Endothelial cell of umbilical vein (primary cell): ENCODE results near the gene CHRND. TPM values are rescaled to one million over a fixed set of nuclear protein-coding genes. Genes with fewer than 3 reads are reported as not detected.

ENCODE experiments used
- BruUV-seq: library from RNA; stranded (reverse); fragments of 400-500 nt; replicated peaks from 2 replicates; lab custom pipeline; 2021; lab: Mats Ljungman, UMichigan
- CTCF ChIA-PET: fragments of 300-600, 350-600 bp; sonication (Branson Sonifier 250); formaldehyde crosslinking; loops from one replicate; lab custom pipeline; 2021; ENCODE audit warnings: antibody characterized with exemption, inconsistent platforms; lab: Charles Lee
- POLR2A ChIA-PET: fragments of 300-600, 350-600 bp; sonication (Branson Sonifier 250); formaldehyde crosslinking; loops from one replicate; lab custom pipeline; 2021; ENCODE audit warnings: antibody characterized with exemption, inconsistent platforms; lab: Charles Lee
- DNase-seq: peaks from one replicate; pipeline ENCODE4 v3.0.0-alpha.2; 2011; ENCODE audit warnings: low read depth, low spot score
- FAIRE-seq: peaks from 2 replicates; lab custom pipeline; 2011; peaks lifted over from hg19 to GRCh38; lab: Jason Lieb, UNC
- H2AFZ ChIP-seq: 2 replicates; pipeline ENCODE4 v1.6.0; 2012; ENCODE audit warnings: low read depth, low read length, control low read depth, inconsistent platforms
- H3K27ac ChIP-seq: 2 replicates; pipeline ENCODE4 v1.5.1; 2011; ENCODE audit warnings: low read depth, mild to moderate bottlenecking, control low read depth, low read length, moderate library complexity; ENCODE audit not compliant: insufficient read depth
- H3K27me3 ChIP-seq, 2 experiments: 2 replicates each; pipeline versions ENCODE4 v1.6.0 to v1.6.1; 2011; ENCODE audit warnings: low read length in 2 of 2, mixed read lengths in 1 of 2; ENCODE audit not compliant: control insufficient read depth in 2 of 2, insufficient read depth in 2 of 2
- H3K36me3 ChIP-seq, 2 experiments: 2 replicates in 1 of 2; 3 replicates in 1 of 2; pipeline ENCODE4 v1.5.1; 2011; ENCODE audit warnings: low read length in 2 of 2, mild to moderate bottlenecking in 1 of 2, moderate library complexity in 1 of 2; ENCODE audit not compliant: control insufficient read depth in 2 of 2, insufficient read depth in 2 of 2; ENCODE audit errors: extremely low read depth in 1 of 2
- H3K4me1 ChIP-seq: 3 replicates; pipeline ENCODE4 v1.5.1; 2011; ENCODE audit warnings: mild to moderate bottlenecking, low read length; ENCODE audit not compliant: control insufficient read depth, insufficient read depth; ENCODE audit errors: extremely low read depth
- H3K4me2 ChIP-seq: 2 replicates; pipeline ENCODE4 v1.6.1; 2011; ENCODE audit warnings: low read length, control low read depth, mixed read lengths; ENCODE audit not compliant: insufficient read depth
- H3K4me3 ChIP-seq, 3 experiments: fragments of 200-600 bp in 1 of 3; sonication (generic), shearing (Covaris generic) in 1 of 3; replicated peaks in 1 of 3; 2 replicates each; pipeline ENCODE4 v1.5.1; 2011 to 2016; ENCODE audit warnings: control low read depth in 3 of 3, low read length in 3 of 3, mild to moderate bottlenecking in 2 of 3, inconsistent platforms in 1 of 3, low read depth in 1 of 3, moderate library complexity in 1 of 3; ENCODE audit not compliant: insufficient read depth in 1 of 3
- H3K79me2 ChIP-seq: 2 replicates; pipeline ENCODE4 v1.6.0; 2012; ENCODE audit warnings: low read length, inconsistent platforms; ENCODE audit not compliant: control insufficient read depth, insufficient read depth
- H3K9ac ChIP-seq: replicated peaks from 2 replicates; pipeline ENCODE3; 2011; ENCODE audit warnings: low read length, control low read depth; ENCODE audit not compliant: insufficient read depth; ENCODE audit errors: extremely low read depth
- H3K9me1 ChIP-seq: replicated peaks from 3 replicates; pipeline ENCODE4 v1.6.0; 2011; ENCODE audit warnings: mild to moderate bottlenecking, low read length; ENCODE audit not compliant: control insufficient read depth, insufficient read depth; ENCODE audit errors: extremely low read depth
- H3K9me3 ChIP-seq: replicated peaks from 2 replicates; pipeline ENCODE4 v1.5.1; 2012; ENCODE audit warnings: low read length, inconsistent platforms; ENCODE audit not compliant: control insufficient read depth, insufficient read depth
- H4K20me1 ChIP-seq: replicated peaks from 2 replicates; pipeline ENCODE3; 2011; ENCODE audit warnings: mild to moderate bottlenecking, low read length; ENCODE audit not compliant: control insufficient read depth, insufficient read depth; ENCODE audit errors: extremely low read depth
- CTCF ChIP-seq, 2 donors: IDR thresholded peaks; 1 replicate in 1 of 2; 2 replicates in 1 of 2; pipeline ENCODE4 v1.5.1; 2011; ENCODE audit warnings: low read length in 2 of 2, mild to moderate bottlenecking in 2 of 2, moderate library complexity in 2 of 2, control low read depth in 1 of 2, inconsistent platforms in 1 of 2, low read depth in 1 of 2; ENCODE audit not compliant: insufficient read depth in 1 of 2; ENCODE audit errors: extremely low read depth in 1 of 2
- EZH2 ChIP-seq: IDR thresholded peaks from 2 replicates; pipeline ENCODE4 v1.6.1; 2012; ENCODE audit warnings: borderline replicate concordance, low read depth, mild to moderate bottlenecking, moderate library complexity, low read length, inconsistent platforms; ENCODE audit not compliant: severe bottlenecking
- FOS ChIP-seq: IDR thresholded peaks from 2 replicates; pipeline ENCODE4 v1.6.1; 2011; ENCODE audit warnings: mild to moderate bottlenecking, low read length, moderate library complexity, borderline replicate concordance; ENCODE audit not compliant: insufficient read depth
- GATA2 ChIP-seq: IDR thresholded peaks from 2 replicates; pipeline ENCODE4 v1.7.0; 2011; ENCODE audit warnings: low read depth, mild to moderate bottlenecking, moderate library complexity, mixed read lengths, low read length; ENCODE audit not compliant: insufficient read length, insufficient read depth
- JUN ChIP-seq: IDR thresholded peaks from 2 replicates; pipeline ENCODE4 v1.6.1; 2011; ENCODE audit warnings: borderline replicate concordance, low read depth; ENCODE audit not compliant: insufficient read length, insufficient read depth
- MAX ChIP-seq: IDR thresholded peaks from 2 replicates; pipeline ENCODE4 v1.6.1; 2011; ENCODE audit not compliant: insufficient read depth, insufficient read length
- MYC ChIP-seq: IDR thresholded peaks from one replicate; pipeline ENCODE4 v1.6.1; 2011; ENCODE audit warnings: mild to moderate bottlenecking, low read depth, low read length
- POLR2A ChIP-seq: IDR thresholded peaks from 2 replicates; pipeline ENCODE4 v1.6.1; 2012; ENCODE audit warnings: low read depth, mild to moderate bottlenecking, control low read depth, low read length
- POLR2AphosphoS5 ChIP-seq: IDR thresholded peaks from 2 replicates; pipeline ENCODE4 v1.6.1; 2012; ENCODE audit warnings: low read depth, mild to moderate bottlenecking, control low read depth, low read length, moderate library complexity; ENCODE audit not compliant: insufficient read depth
- dilution Hi-C: fragments of 300-500 bp; cut with MboI; formaldehyde crosslinking; loops from one replicate; pipeline ENCODE4 v1.15.0; 2019; ENCODE audit warnings: low sequenced_read_pairs; ENCODE audit not compliant: extremely low pct_ligation_motif_present
- intact Hi-C: fragments of 100-400 bp; cut with micrococcal nuclease; formaldehyde crosslinking; loops from one replicate; pipeline ENCODE4 v1.10.0; 2022
- polyA plus RNA-seq, 4 experiments: library from polyadenylated mRNA; depleted of rRNA in 3 of 4; stranded (reverse) in 3 of 4; unstranded in 1 of 4; fragments of >200 nt; gene quantifications; 2 replicates each; pipeline versions ENCODE4 v1.2.1 to v1.2.3, GENCODE V29; 2011 to 2012; ENCODE audit warnings: missing spikeins in 1 of 4
- total RNA-seq: library from RNA; stranded (reverse); gene quantifications from 2 replicates; pipeline ENCODE4 v1.2.3, GENCODE V29; 2021

CHRND gene
- total and polyA plus RNA-seq, 2 donors (not counting 3 experiments of a cell fraction or from before 2014, with no cell fraction given), result not detected

GRCh38 chr2:232494542-232494941, 31.4 kb upstream of the CHRND start:
- ChIA-PET CTCF (no interaction called here), POLR2A (no interaction called here)
- TF ChIP-seq MYC, result no peak
- no peak for TF ChIP-seq GATA2
- no peak for TF ChIP-seq EZH2
- TF ChIP-seq CTCF (IDR thresholded peaks at IDR 0.05; ENCODE audit: extremely low read depth in 1 of 2, insufficient read depth in 1 of 2, low read depth in 1 of 2, low read length in 2 of 2), result no peak
- TF ChIP-seq POLR2AphosphoS5, result no peak
- TF ChIP-seq FOS, result no peak
- TF ChIP-seq MAX, result no peak
- no peak for TF ChIP-seq POLR2A
- TF ChIP-seq JUN, result no peak
- Histone ChIP-seq H3K4me3 (no peak overlapping the region), H3K4me2 (no peak overlapping the region), H3K9me3 (no peaks in the 10 kb centered on the region), H2AFZ (no peak overlapping the region), H3K9ac (no peak overlapping the region), H3K36me3 (no peaks in the 10 kb centered on the region), H3K9me1 (no peaks in the 10 kb centered on the region), H3K27me3 (peaks cover 0 to 2% of the 10 kb centered on the region in 2 experiments), H3K27ac (no peak overlapping the region), H3K79me2 (no peaks in the 10 kb centered on the region), H4K20me1 (no peaks in the 10 kb centered on the region), H3K4me1 (no peaks in the 10 kb centered on the region)
- FAIRE-seq (no peak), DNase-seq (no peak)
- dilution Hi-C loops, result no loop called here
- intact Hi-C loops, result no loop called here
- no TSS peak for BruUV-seq
